MM.1S (cell line): ENCODE measurements around the gene NUDT15.

ENCODE experiments used
- DNase-seq: peaks from one replicate; pipeline ENCODE4 v3.0.0-alpha.2; 2015
- H2AFZ ChIP-seq: fragments of 300-600 bp; sonication (generic); 2 replicates; pipeline ENCODE4 v1.6.0; 2016; ENCODE audit warnings: antibody characterized with exemption, low read length
- H3F3A ChIP-seq: fragments of 300-600 bp; sonication (generic); 2 replicates; pipeline ENCODE4 v1.6.1; 2016; ENCODE audit warnings: mild to moderate bottlenecking, antibody characterized with exemption, low read length, moderate library complexity, mixed read lengths; ENCODE audit not compliant: insufficient read depth
- H3K27ac ChIP-seq: fragments of 300-600 bp; sonication (generic); 2 replicates; pipeline ENCODE4 v1.5.1; 2016; ENCODE audit warnings: mild to moderate bottlenecking, low read length
- H3K27me3 ChIP-seq: fragments of 300-600 bp; sonication (generic); replicated peaks from 2 replicates; pipeline ENCODE4 v1.6.0; 2016; ENCODE audit warnings: low read length; ENCODE audit not compliant: insufficient read depth
- H3K36me3 ChIP-seq: fragments of 300-600 bp; sonication (generic); replicated peaks from 2 replicates; pipeline ENCODE4 v1.6.1; 2016; ENCODE audit warnings: mild to moderate bottlenecking, low read length, mixed read lengths; ENCODE audit not compliant: insufficient read depth
- H3K4me1 ChIP-seq: fragments of 300-600 bp; sonication (generic); 2 replicates; pipeline ENCODE4 v1.6.1; 2016; ENCODE audit warnings: low read length, mixed read lengths
- H3K4me2 ChIP-seq: fragments of 300-600 bp; sonication (generic); 2 replicates; pipeline ENCODE4 v1.6.0; 2016; ENCODE audit warnings: low read depth, low read length
- H3K4me3 ChIP-seq: fragments of 300-600 bp; sonication (generic); 2 replicates; pipeline ENCODE4 v1.5.1; 2016; ENCODE audit warnings: low read length, mixed read lengths
- H3K79me2 ChIP-seq: fragments of 300-600 bp; sonication (generic); 2 replicates; pipeline ENCODE4 v1.6.1; 2016; ENCODE audit warnings: mixed run types, low read length, mixed read lengths
- H3K9ac ChIP-seq: fragments of 300-600 bp; sonication (generic); 2 replicates; pipeline ENCODE4 v1.6.1; 2016; ENCODE audit warnings: low read length, mixed read lengths
- H3K9me2 ChIP-seq: fragments of 300-600 bp; sonication (generic); replicated peaks from 2 replicates; pipeline ENCODE4 v1.6.1; 2016; ENCODE audit warnings: mild to moderate bottlenecking, low read length, mixed read lengths; ENCODE audit not compliant: insufficient read depth
- H3K9me3 ChIP-seq: fragments of 300-600 bp; sonication (generic); replicated peaks from 2 replicates; pipeline ENCODE4 v1.6.1; 2016; ENCODE audit warnings: mild to moderate bottlenecking, low read length, mixed read lengths; ENCODE audit not compliant: insufficient read depth
- H4K20me1 ChIP-seq: fragments of 300-600 bp; sonication (generic); 2 replicates; pipeline ENCODE4 v1.6.1; 2016; ENCODE audit warnings: mild to moderate bottlenecking, low read length, moderate library complexity, mixed read lengths; ENCODE audit not compliant: insufficient read depth
- CTCF ChIP-seq: fragments of 300-600 bp; sonication (generic); IDR thresholded peaks from 2 replicates; pipeline ENCODE4 v1.5.1; 2016; ENCODE audit warnings: antibody characterized with exemption, low read length, mixed read lengths
- EZH2 ChIP-seq: fragments of 300-600 bp; sonication (generic); optimal IDR thresholded peaks from 2 replicates; pipeline ENCODE3; 2017; ENCODE audit warnings: low read depth, mild to moderate bottlenecking, antibody characterized with exemption, low read length, mixed read lengths
- EZH2phosphoT487 ChIP-seq: fragments of 300-600 bp; sonication (generic); IDR thresholded peaks from 2 replicates; pipeline ENCODE4 v1.6.1; 2018; ENCODE audit warnings: antibody characterized with exemption, low read length

The NUDT15 gene

GRCh38 chr13:48042894-48043293 is 5.4 kb downstream of the NUDT15 start:
- no peak overlapping the region for H3K4me3 ChIP-seq
- H3K79me2 ChIP-seq, result peaks cover 10% of the 10 kb centered on the region; the same call in 1 of the 2 replicates
- H3K27me3 ChIP-seq, result no peaks in the 10 kb centered on the region
- peaks cover 3% of the 10 kb centered on the region; the same call in 1 of the 2 replicates for H3F3A ChIP-seq
- H3K36me3 ChIP-seq, result no peaks in the 10 kb centered on the region
- no peak overlapping the region for H3K4me2 ChIP-seq
- no peaks in the 10 kb centered on the region for H3K9me3 ChIP-seq
- no peak overlapping the region for H2AFZ ChIP-seq
- H3K4me1 ChIP-seq, result no peaks in the 10 kb centered on the region
- H4K20me1 ChIP-seq, result no peaks in the 10 kb centered on the region
- DNase-seq, result no peak
- H3K27ac ChIP-seq, result no peak overlapping the region
- no peak overlapping the region for H3K9ac ChIP-seq
- TF ChIP-seq CTCF (no peak), EZH2 (no peak), EZH2phosphoT487 (no peak)
- no peaks in the 10 kb centered on the region for H3K9me2 ChIP-seq

- Histone ChIP-seq H3K4me2 (no peak overlapping the region), H3K36me3 (no peaks in the 10 kb centered on the region), H2AFZ (no peak overlapping the region), H4K20me1 (no peaks in the 10 kb centered on the region), H3K79me2 (peaks cover 4% of the 10 kb centered on the region; the same call in 1 of the 2 replicates), H3K27ac (no peak overlapping the region), H3K4me3 (no peak overlapping the region), H3K4me1 (no peaks in the 10 kb centered on the region), H3K9me2 (no peaks in the 10 kb centered on the region), H3K9ac (no peak overlapping the region), H3K27me3 (no peaks in the 10 kb centered on the region), H3K9me3 (no peaks in the 10 kb centered on the region), H3F3A (no peaks in the 10 kb centered on the region)
- TF ChIP-seq EZH2, result no peak
- TF ChIP-seq EZH2phosphoT487, result no peak
- TF ChIP-seq CTCF, result no peak
- DNase-seq, result no peak
Observed at GRCh38 chr13:48043789-48044503, 6.4 kb downstream of the NUDT15 start.

GRCh38 chr13:48050550-48050949 is 13.0 kb downstream of the NUDT15 start:
- Histone ChIP-seq H3K4me3 (no peak overlapping the region), H3K9ac (no peak overlapping the region), H3F3A (no peaks in the 10 kb centered on the region), H4K20me1 (no peaks in the 10 kb centered on the region), H2AFZ (no peak overlapping the region), H3K9me2 (no peaks in the 10 kb centered on the region), H3K79me2 (no peaks in the 10 kb centered on the region), H3K27ac (no peak overlapping the region), H3K9me3 (no peaks in the 10 kb centered on the region), H3K36me3 (no peaks in the 10 kb centered on the region), H3K4me2 (no peak overlapping the region), H3K27me3 (no peaks in the 10 kb centered on the region), H3K4me1 (no peaks in the 10 kb centered on the region)
- no peak for DNase-seq
- TF ChIP-seq EZH2phosphoT487 (no peak), EZH2 (no peak), CTCF (no peak)
